Naive thymus-derived CD4-positive, alpha-beta T cell (primary cell): Measurements from ENCODE around the gene NFATC3. TPM values are rescaled to one million over a fixed set of nuclear protein-coding genes. Genes with fewer than 3 reads are reported as not detected.
A peak's percentile ranks its signal among the peaks of the same experiment; 100 is the strongest.

Experiments
- ATAC-seq: fragments of 150-1000 bp; cut with Tn5 transposase; 2 replicates; pipeline ENCODE4 v1.10.0; 2021; ENCODE audit warnings: mild to moderate bottlenecking, moderate library complexity
- CTCF ChIA-PET: fragments of 350-600 bp; sonication (Branson Sonifier 250); formaldehyde crosslinking; loops from one replicate; lab custom pipeline; 2021; ENCODE audit warnings: antibody characterized with exemption; lab: Charles Lee
- POLR2A ChIA-PET: fragments of 350-600 bp; sonication (Branson Sonifier 250); formaldehyde crosslinking; loops from one replicate; lab custom pipeline; 2021; ENCODE audit warnings: antibody characterized with exemption, inconsistent platforms; lab: Charles Lee
- DNase-seq, 9 donors: peaks; one replicate each; pipeline versions ENCODE4 v3.0.0 to v3.0.0-alpha.2; 2020 to 2022; ENCODE audit warnings: mixed read lengths in 1 of 9
- H3K27ac ChIP-seq: one replicate; pipeline ENCODE4 v1.7.0; 2013; ENCODE audit warnings: mild to moderate bottlenecking, low read depth, low read length, moderate library complexity
- H3K27me3 ChIP-seq, 2 donors: one replicate each; pipeline ENCODE4 v1.7.0; 2013; ENCODE audit warnings: low read length in 2 of 2, mild to moderate bottlenecking in 2 of 2, moderate library complexity in 2 of 2; ENCODE audit not compliant: control insufficient read depth in 2 of 2, insufficient read depth in 2 of 2
- H3K36me3 ChIP-seq, 3 experiments: 1 replicate in 2 of 3; 2 replicates in 1 of 3; pipeline ENCODE4 v1.7.0; 2013; ENCODE audit warnings: low read length in 3 of 3, mild to moderate bottlenecking in 3 of 3, moderate library complexity in 1 of 3; ENCODE audit not compliant: insufficient read depth in 3 of 3, control insufficient read depth in 2 of 3
- H3K4me1 ChIP-seq, 2 donors: one replicate each; pipeline ENCODE4 v1.7.0; 2013; ENCODE audit warnings: low read length in 2 of 2, mild to moderate bottlenecking in 2 of 2, moderate library complexity in 1 of 2; ENCODE audit not compliant: control insufficient read depth in 2 of 2, insufficient read depth in 2 of 2
- H3K4me3 ChIP-seq: 2 replicates; pipeline ENCODE4 v1.7.0; 2013; ENCODE audit warnings: mild to moderate bottlenecking, low read length
- H3K9me3 ChIP-seq, 3 experiments: 1 replicate in 2 of 3; 2 replicates in 1 of 3; pipeline ENCODE4 v1.7.0; 2013; ENCODE audit warnings: low read length in 3 of 3; ENCODE audit not compliant: control insufficient read depth in 2 of 3
- H3K27ac Mint-ChIP-seq, 9 donors: one replicate each; pipeline ENCODE4 v1.8.0; 2020 to 2022; ENCODE audit warnings: mixed read lengths in 9 of 9, mild to moderate bottlenecking in 8 of 9, moderate library complexity in 5 of 9, inconsistent platforms in 2 of 9
- H3K27me3 Mint-ChIP-seq, 5 donors: one replicate each; pipeline ENCODE4 v1.8.0; 2021 to 2022; ENCODE audit warnings: mixed read lengths in 5 of 5, mild to moderate bottlenecking in 1 of 5
- H3K36me3 Mint-ChIP-seq, 5 donors: one replicate each; pipeline ENCODE4 v1.8.0; 2020 to 2022; ENCODE audit warnings: mixed read lengths in 5 of 5, mild to moderate bottlenecking in 3 of 5, inconsistent platforms in 1 of 5
- H3K4me1 Mint-ChIP-seq, 7 donors: one replicate each; pipeline ENCODE4 v1.8.0; 2020 to 2022; ENCODE audit warnings: mixed read lengths in 7 of 7, mild to moderate bottlenecking in 3 of 7, inconsistent platforms in 1 of 7
- H3K4me3 Mint-ChIP-seq, 10 donors: one replicate each; pipeline ENCODE4 v1.8.0; 2020 to 2022; ENCODE audit warnings: mild to moderate bottlenecking in 10 of 10, mixed read lengths in 10 of 10, moderate library complexity in 6 of 10, inconsistent platforms in 2 of 10
- H3K9me3 Mint-ChIP-seq, 11 donors: one replicate each; pipeline ENCODE4 v1.8.0; 2020 to 2022; ENCODE audit warnings: mixed read lengths in 11 of 11, mild to moderate bottlenecking in 4 of 11, inconsistent platforms in 1 of 11, moderate library complexity in 1 of 11
- intact Hi-C, 2 donors: fragments of 100-400 bp; cut with micrococcal nuclease; formaldehyde crosslinking; loops; one replicate each; pipeline ENCODE4 v1.15.1; 2023
- polyA plus RNA-seq, 2 donors: library from polyadenylated mRNA; unstranded; fragments of 300-500 nt; fragmentation: Illumina TruSeq; gene quantifications; one replicate each; pipeline ENCODE4 v1.2.3, GENCODE V29; 2021
- total RNA-seq, 6 experiments: library from RNA in 5 of 6; stranded (reverse) in 5 of 6; gene quantifications; 1 replicate in 5 of 6; 2 replicates in 1 of 6; pipeline ENCODE4 v1.2.3 and lab custom pipeline; 2021 to 2026

NFATC3 gene
- total and polyA plus RNA-seq, 7 experiments from 2014 or later = 75.8 to 151 (median 121) TPM

GRCh38 chr16:68233085-68233834 lies 148.1 kb downstream of the NFATC3 start:
- ChIA-PET POLR2A (interaction anchor here (0.7 kb wide), 1 partner anchor 139 kb away, joined by 3 read pairs; no protein-coding TSS in a partner anchor), CTCF (interaction anchor here (0.6 to 0.7 kb wide), 2 partner anchors 144 to 159 kb away, joined by 3 to 5 read pairs; no protein-coding TSS in a partner anchor)
- H3K4me1 Mint-ChIP-seq = peaks cover 21 to 44% (median 36%) of the 10 kb centered on the region in 7 donors
- H3K27me3 ChIP-seq = no peaks in the 10 kb centered on the region
- ATAC-seq (no peak), DNase-seq (peak in 1 of 9 donors; percentile 13)
- H3K36me3 ChIP-seq = peaks cover 0 to 20% (median 0%) of the 10 kb centered on the region in 3 experiments
- peaks cover 0 to 2% (median 0%) of the 10 kb centered on the region in 11 donors for H3K9me3 Mint-ChIP-seq
- intact Hi-C loops = loop anchor here in 1 of 2 donors (10.0 kb wide), 1 partner anchor 568 kb away; the partner anchor contains the start of genes ACD, C16orf86, ENKD1 and PARD6A
- H3K4me1 ChIP-seq = peaks cover under 1 to 16% of the 10 kb centered on the region in 2 donors
- H3K27me3 Mint-ChIP-seq = peaks cover 0 to 13% (median 0%) of the 10 kb centered on the region in 5 donors
- H3K9me3 ChIP-seq = no peaks in the 10 kb centered on the region
- H3K27ac Mint-ChIP-seq = peak overlapping the region; percentile 4 to 78 (median 52)
- peak overlapping the region in 1 of 10 donors; percentile 1 for H3K4me3 Mint-ChIP-seq
- H3K36me3 Mint-ChIP-seq = peaks cover 0 to 6% (median 4%) of the 10 kb centered on the region in 5 donors
- no peak overlapping the region for H3K27ac ChIP-seq
- no peak overlapping the region for H3K4me3 ChIP-seq

GRCh38 chr16:68233835-68234187 lies 148.6 kb downstream of the NFATC3 start:
- Histone ChIP-seq H3K36me3 (peaks cover 0 to 20% (median 0%) of the 10 kb centered on the region in 3 experiments), H3K4me3 (no peak overlapping the region), H3K9me3 (no peaks in the 10 kb centered on the region), H3K27me3 (no peaks in the 10 kb centered on the region), H3K4me1 (peaks cover 6 to 16% of the 10 kb centered on the region in 2 donors), H3K27ac (peak overlapping the region; percentile 11)
- H3K4me1 Mint-ChIP-seq = peaks cover 26 to 43% (median 35%) of the 10 kb centered on the region in 7 donors
- H3K27ac Mint-ChIP-seq = peak overlapping the region in 7 of 9 donors; percentile 23 to 81 (median 52)
- H3K27me3 Mint-ChIP-seq = peaks cover 0 to 13% (median 0%) of the 10 kb centered on the region in 5 donors
- peaks cover 0 to 3% (median 0%) of the 10 kb centered on the region in 11 donors for H3K9me3 Mint-ChIP-seq
- peaks cover 0 to 6% (median 4%) of the 10 kb centered on the region in 5 donors for H3K36me3 Mint-ChIP-seq
- intact Hi-C loops = loop anchor here in 1 of 2 donors (10.0 kb wide), 1 partner anchor 569 kb away; the partner anchor contains the start of genes ACD, C16orf86, ENKD1 and PARD6A
- peak overlapping the region in 1 of 10 donors; percentile 1 for H3K4me3 Mint-ChIP-seq
- POLR2A ChIA-PET = no interaction called here
- CTCF ChIA-PET = interaction anchor here (0.6 to 0.7 kb wide), 3 partner anchors 44 to 115 kb away, joined by 3 to 4 read pairs (median 3); no protein-coding TSS in a partner anchor
- DNase-seq = no peak
- ATAC-seq = no peak

- Histone ChIP-seq H3K27me3 (no peaks in the 10 kb centered on the region), H3K4me1 (peaks cover 6 to 10% of the 10 kb centered on the region in 2 donors), H3K27ac (peak overlapping the region; percentile 11), H3K4me3 (no peak overlapping the region), H3K36me3 (peaks cover 0 to 20% (median 0%) of the 10 kb centered on the region in 3 experiments), H3K9me3 (no peaks in the 10 kb centered on the region)
- peaks cover 26 to 40% (median 32%) of the 10 kb centered on the region in 7 donors for H3K4me1 Mint-ChIP-seq
- no peak for ATAC-seq
- peaks cover 0 to 5% (median 0%) of the 10 kb centered on the region in 11 donors for H3K9me3 Mint-ChIP-seq
- H3K27ac Mint-ChIP-seq = peak overlapping the region; percentile 9 to 84 (median 79)
- DNase-seq = peak in 1 of 9 donors; percentile 26
- ChIA-PET POLR2A (interaction anchor here (0.8 kb wide), 1 partner anchor 18 kb away, joined by 4 read pairs; no protein-coding TSS in a partner anchor), CTCF (interaction anchor here (0.6 to 1.0 kb wide), 4 partner anchors 45 to 231 kb away, joined by 3 to 4 read pairs (median 3); no protein-coding TSS in a partner anchor)
- H3K36me3 Mint-ChIP-seq = peaks cover 0 to 2% (median under 1%) of the 10 kb centered on the region in 5 donors
- peaks cover 0 to 13% (median 0%) of the 10 kb centered on the region in 5 donors for H3K27me3 Mint-ChIP-seq
- intact Hi-C loops = loop anchor here (5.0 to 10.0 kb wide), 4 partner anchors 288 to 570 kb away; partner anchors contain the start of genes ACD (in 1 of the 2), C16orf86 (in 1 of the 2), ENKD1 (in 1 of the 2) and PARD6A (in 1 of the 2)
- peak overlapping the region in 9 of 10 donors; percentile 24 to 93 (median 54) for H3K4me3 Mint-ChIP-seq
These were observed 149.3 kb downstream of the NFATC3 start for GRCh38 chr16:68234188-68235107.

- Histone ChIP-seq H3K9me3 (no peaks in the 10 kb centered on the region), H3K4me1 (peaks cover 6 to 10% of the 10 kb centered on the region in 2 donors), H3K27ac (peak overlapping the region; percentile 67), H3K36me3 (peaks cover 0 to 12% (median 0%) of the 10 kb centered on the region in 3 experiments), H3K4me3 (no peak overlapping the region), H3K27me3 (no peaks in the 10 kb centered on the region)
- H3K27ac Mint-ChIP-seq = peak overlapping the region in 8 of 9 donors; percentile 9 to 83 (median 59)
- peaks cover 23 to 45% (median 34%) of the 10 kb centered on the region in 7 donors for H3K4me1 Mint-ChIP-seq
- H3K36me3 Mint-ChIP-seq = peaks cover 0 to 2% (median 0%) of the 10 kb centered on the region in 5 donors
- H3K4me3 Mint-ChIP-seq = peak overlapping the region in 8 of 10 donors; percentile 44 to 93 (median 53)
- peak in 2 of 9 donors; percentile 29 to 30 for DNase-seq
- intact Hi-C loops = loop anchor here (5.0 to 10.0 kb wide), 4 partner anchors 287 to 570 kb away; partner anchors contain the start of genes ACD (in 1 of the 2), C16orf86 (in 1 of the 2), ENKD1 (in 1 of the 2) and PARD6A (in 1 of the 2)
- CTCF ChIA-PET = interaction anchor here (1.0 kb wide), 1 partner anchor 232 kb away, joined by 3 read pairs; no protein-coding TSS in a partner anchor
- POLR2A ChIA-PET = interaction anchor here (0.8 to 1.7 kb wide), 3 partner anchors 19 to 150 kb away, joined by 4 to 9 read pairs (median 5); partner anchors contain the start of gene NFATC3
- no peak for ATAC-seq
- peaks cover 0 to 5% (median 0%) of the 10 kb centered on the region in 11 donors for H3K9me3 Mint-ChIP-seq
- H3K27me3 Mint-ChIP-seq = peaks cover 0 to 13% (median 0%) of the 10 kb centered on the region in 5 donors
These were observed 150.1 kb downstream of the NFATC3 start for GRCh38 chr16:68235108-68235886.

- H3K4me1 ChIP-seq = peaks cover 6 to 10% of the 10 kb centered on the region in 2 donors
- peaks cover 0 to 7% (median 0%) of the 10 kb centered on the region in 3 experiments for H3K36me3 ChIP-seq
- intact Hi-C loops = loop anchor here (2.0 to 10.0 kb wide), 8 partner anchors 25 to 571 kb away; partner anchors contain the start of genes ACD (in 1 of the 2), C16orf86 (in 1 of the 2), ENKD1 (in 1 of the 2) and NFATC3 (in 1 of the 2)
- no peaks in the 10 kb centered on the region for H3K27me3 ChIP-seq
- no peaks in the 10 kb centered on the region for H3K9me3 ChIP-seq
- peak within 1 kb of the TSS; percentile 90 to 99 (median 96) for H3K4me3 Mint-ChIP-seq
- CTCF ChIA-PET = no interaction called here
- peaks cover 23 to 45% (median 34%) of the 10 kb centered on the region in 7 donors for H3K4me1 Mint-ChIP-seq
- POLR2A ChIA-PET = interaction anchor here (1.0 to 1.7 kb wide), 2 partner anchors 81 to 151 kb away, joined by 5 to 9 read pairs; partner anchors contain the start of gene NFATC3
- peaks cover 0 to 5% (median 0%) of the 10 kb centered on the region in 11 donors for H3K9me3 Mint-ChIP-seq
- H3K27ac Mint-ChIP-seq = peak within 1 kb of the TSS; percentile 9 to 95 (median 89)
- peaks cover 0 to 2% (median 0%) of the 10 kb centered on the region in 5 donors for H3K36me3 Mint-ChIP-seq
- H3K27ac ChIP-seq = peak within 1 kb of the TSS; percentile 67
- H3K4me3 ChIP-seq = peak within 1 kb of the TSS; percentile 91
- H3K27me3 Mint-ChIP-seq = peaks cover 0 to 13% (median 0%) of the 10 kb centered on the region in 5 donors
- no peak for DNase-seq
- ATAC-seq = no peak
These were observed 150.6 kb downstream of the NFATC3 start, which contains the start of gene ESRP2 for GRCh38 chr16:68235887-68236136. TSS of gene ESRP2 (minus strand) at chr16:68236127. CDS start at chr16:68236045, 82 bp downstream.
